BJ (cell line): ENCODE results near the gene ALS2CL. TPM values are rescaled to one million over a fixed set of nuclear protein-coding genes. Genes with fewer than 3 reads are reported as not detected.
A peak's percentile ranks its signal among the peaks of the same experiment; 100 is the strongest.

Experiments
- CTCF ChIA-PET: fragments of 350-600 bp; formaldehyde crosslinking; extraction: SDS; loops from one replicate; lab custom pipeline; 2021; ENCODE audit warnings: antibody characterized with exemption, inconsistent platforms; lab: Yijun Ruan, JAX
- POLR2A ChIA-PET: fragments of 300-600 bp; sonication (Branson Sonifier 250); formaldehyde crosslinking; extraction: SDS; loops from one replicate; lab custom pipeline; 2021; ENCODE audit warnings: antibody characterized with exemption; lab: Charles Lee
- DNase-seq: peaks from one replicate; pipeline ENCODE4 v3.0.0-alpha.2; 2011; ENCODE audit warnings: low read depth
- H3K27me3 ChIP-seq: 2 replicates; pipeline ENCODE4 v1.6.0; 2011; ENCODE audit warnings: low read length; ENCODE audit not compliant: control insufficient read depth, insufficient read depth
- H3K36me3 ChIP-seq: 2 replicates; pipeline ENCODE4 v1.5.1; 2011; ENCODE audit warnings: low read length; ENCODE audit not compliant: control insufficient read depth, insufficient read depth
- H3K4me3 ChIP-seq: 2 replicates; pipeline ENCODE4 v1.5.1; 2011; ENCODE audit warnings: low read depth, mild to moderate bottlenecking, control low read depth, low read length
- CTCF ChIP-seq: IDR thresholded peaks from 2 replicates; pipeline ENCODE4 v1.5.1; 2011; ENCODE audit warnings: low read depth, mild to moderate bottlenecking, control low read depth, inconsistent platforms, low read length, moderate library complexity; ENCODE audit not compliant: insufficient read depth
- polyA plus RNA-seq: library from polyadenylated mRNA; depleted of rRNA; stranded (reverse); fragments of >200 nt; gene quantifications from 2 replicates; pipeline ENCODE4 v1.2.3, GENCODE V29; 2011

Gene ALS2CL
- polyA plus RNA-seq, 1 experiment = 7.2 TPM

- DNase-seq = no peak
- TF ChIP-seq CTCF = no peak
- Histone ChIP-seq H3K4me3 (peak overlapping the region; percentile 71), H3K36me3 (no peaks in the 10 kb centered on the region), H3K27me3 (no peaks in the 10 kb centered on the region; the same call in 1 of the 2 replicates)
- POLR2A ChIA-PET = no interaction called here
- CTCF ChIA-PET = interaction anchor here (0.9 to 1.9 kb wide), 3 partner anchors 65 to 205 kb away, joined by 3 to 5 read pairs (median 3); no protein-coding TSS in a partner anchor
Measured at GRCh38 chr3:46693892-46694226, 380 bp upstream of the ALS2CL start.

GRCh38 chr3:46692566-46692990 lies 901 bp downstream of the ALS2CL start:
- Histone ChIP-seq H3K4me3 (peak overlapping the region; percentile 71), H3K27me3 (no peaks in the 10 kb centered on the region; the same call in 1 of the 2 replicates), H3K36me3 (no peaks in the 10 kb centered on the region)
- POLR2A ChIA-PET = no interaction called here
- no peak for TF ChIP-seq CTCF
- CTCF ChIA-PET = interaction anchor here (0.6 to 1.9 kb wide), 7 partner anchors 13 to 244 kb away, joined by 3 to 6 read pairs (median 3); partner anchors contain the start of gene PTH1R
- no peak for DNase-seq

- H3K27me3 ChIP-seq = no peaks in the 10 kb centered on the region
- CTCF ChIA-PET = interaction anchor here (1.7 kb wide), 1 partner anchor 202 kb away, joined by 6 read pairs; no protein-coding TSS in a partner anchor
- no peaks in the 10 kb centered on the region for H3K36me3 ChIP-seq
- POLR2A ChIA-PET = no interaction called here
- TF ChIP-seq CTCF = no peak
- no peak for DNase-seq
- H3K4me3 ChIP-seq = no peak overlapping the region
Measured at GRCh38 chr3:46690798-46691197, 2.7 kb downstream of the ALS2CL start.

- H3K27me3 ChIP-seq = no peaks in the 10 kb centered on the region
- CTCF ChIA-PET = no interaction called here
- no peak for TF ChIP-seq CTCF
Measured at GRCh38 chr3:46685446-46685845, 8.0 kb downstream of the ALS2CL start.

GRCh38 chr3:46684891-46685290 lies 8.6 kb downstream of the ALS2CL start:
- H3K27me3 ChIP-seq = no peaks in the 10 kb centered on the region
- H3K36me3 ChIP-seq = no peaks in the 10 kb centered on the region; the same call in 1 of the 2 replicates
- no peak for TF ChIP-seq CTCF
- CTCF ChIA-PET = interaction anchor here (1.0 kb wide), 1 partner anchor 225 kb away, joined by 4 read pairs; no protein-coding TSS in a partner anchor
- H3K4me3 ChIP-seq = no peak overlapping the region
- POLR2A ChIA-PET = no interaction called here
- no peak for DNase-seq

More at GRCh38 chr3:46685446-46685845, 8.0 kb downstream of the ALS2CL start:
- no peak for DNase-seq
- Histone ChIP-seq H3K4me3 (no peak overlapping the region), H3K36me3 (no peaks in the 10 kb centered on the region; the same call in 1 of the 2 replicates)
- POLR2A ChIA-PET = no interaction called here
